ENCODE results near the gene ENO2.

The ENO2 gene

GRCh38 chr12:6899427-6899826 lies 15.0 kb upstream of the ENO2 start:
- no peaks in the 10 kb centered on the region for H4K20me1 ChIP-seq (ENCODE audit: insufficient read depth, low read length, poor library complexity, severe bottlenecking)
- no peaks in the 10 kb centered on the region; the same call in 1 of the 2 replicates for H3F3A ChIP-seq (ENCODE audit: low read depth)
- H3K27me3 ChIP-seq (ENCODE audit: insufficient read depth, low read length, poor library complexity, severe bottlenecking) = no peaks in the 10 kb centered on the region
- H3K4me2 ChIP-seq (ENCODE audit: low read depth, low read length, poor library complexity, severe bottlenecking) = no peak overlapping the region
- no peak overlapping the region for H2AFZ ChIP-seq (ENCODE audit: low read length)
- H3K36me3 ChIP-seq (ENCODE audit: insufficient read depth, low read length) = no peaks in the 10 kb centered on the region
- no peaks in the 10 kb centered on the region for H3K9me3 ChIP-seq (ENCODE audit: insufficient read depth, low read depth, low read length)
- H3K9ac ChIP-seq (ENCODE audit: low read depth, low read length, poor library complexity, severe bottlenecking) = no peak overlapping the region
- no peaks in the 10 kb centered on the region for H3K9me2 ChIP-seq (replicated peaks; ENCODE audit: low read depth, low read length)
- H3K4me1 ChIP-seq (ENCODE audit: insufficient read depth, low read length, poor library complexity, severe bottlenecking) = peaks cover 23% of the 10 kb centered on the region
- H3K79me2 ChIP-seq (ENCODE audit: insufficient read depth, low read length) = no peaks in the 10 kb centered on the region
- no peak overlapping the region for H3K4me3 ChIP-seq (ENCODE audit: low read length, poor library complexity, severe bottlenecking)
- no peak for TF ChIP-seq EZH2phosphoT487 (IDR thresholded peaks at IDR 0.05; ENCODE audit: borderline replicate concordance)
- no peak for TF ChIP-seq CTCF (conservative IDR thresholded peaks at IDR 0.05; ENCODE audit: low read length)

- Histone ChIP-seq H2AFZ (ENCODE audit: low read length) (no peak overlapping the region), H3K4me2 (ENCODE audit: low read depth, low read length, poor library complexity, severe bottlenecking) (peak overlapping the region; percentile 9), H3K9me3 (ENCODE audit: insufficient read depth, low read depth, low read length) (no peaks in the 10 kb centered on the region), H3K27me3 (ENCODE audit: insufficient read depth, low read length, poor library complexity, severe bottlenecking) (no peaks in the 10 kb centered on the region), H3K9ac (ENCODE audit: low read depth, low read length, poor library complexity, severe bottlenecking) (no peak overlapping the region), H3K4me3 (ENCODE audit: low read length, poor library complexity, severe bottlenecking) (no peak overlapping the region), H3K36me3 (ENCODE audit: insufficient read depth, low read length) (no peaks in the 10 kb centered on the region), H3K4me1 (ENCODE audit: insufficient read depth, low read length, poor library complexity, severe bottlenecking) (peaks cover 26% of the 10 kb centered on the region), H4K20me1 (ENCODE audit: insufficient read depth, low read length, poor library complexity, severe bottlenecking) (no peaks in the 10 kb centered on the region), H3K79me2 (ENCODE audit: insufficient read depth, low read length) (no peaks in the 10 kb centered on the region), H3F3A (ENCODE audit: low read depth) (no peaks in the 10 kb centered on the region; the same call in 1 of the 2 replicates), H3K9me2 (replicated peaks; ENCODE audit: low read depth, low read length) (no peaks in the 10 kb centered on the region)
- TF ChIP-seq EZH2phosphoT487 (IDR thresholded peaks at IDR 0.05; ENCODE audit: borderline replicate concordance) = no peak
- no peak for TF ChIP-seq CTCF (conservative IDR thresholded peaks at IDR 0.05; ENCODE audit: low read length)
These were observed 14.4 kb upstream of the ENO2 start for GRCh38 chr12:6899837-6900519.

- Histone ChIP-seq H3K9ac (ENCODE audit: low read depth, low read length, poor library complexity, severe bottlenecking) (no peak overlapping the region), H2AFZ (ENCODE audit: low read length) (no peak overlapping the region), H3K4me2 (ENCODE audit: low read depth, low read length, poor library complexity, severe bottlenecking) (no peak overlapping the region), H3F3A (ENCODE audit: low read depth) (no peaks in the 10 kb centered on the region; the same call in 1 of the 2 replicates), H3K9me3 (ENCODE audit: insufficient read depth, low read depth, low read length) (no peaks in the 10 kb centered on the region), H3K4me3 (ENCODE audit: low read length, poor library complexity, severe bottlenecking) (no peak overlapping the region), H3K27me3 (ENCODE audit: insufficient read depth, low read length, poor library complexity, severe bottlenecking) (no peaks in the 10 kb centered on the region), H3K9me2 (replicated peaks; ENCODE audit: low read depth, low read length) (no peaks in the 10 kb centered on the region), H3K4me1 (ENCODE audit: insufficient read depth, low read length, poor library complexity, severe bottlenecking) (peaks cover 32% of the 10 kb centered on the region), H3K36me3 (ENCODE audit: insufficient read depth, low read length) (no peaks in the 10 kb centered on the region), H4K20me1 (ENCODE audit: insufficient read depth, low read length, poor library complexity, severe bottlenecking) (no peaks in the 10 kb centered on the region), H3K79me2 (ENCODE audit: insufficient read depth, low read length) (no peaks in the 10 kb centered on the region)
- TF ChIP-seq CTCF (conservative IDR thresholded peaks at IDR 0.05; ENCODE audit: low read length) (no peak), EZH2phosphoT487 (IDR thresholded peaks at IDR 0.05; ENCODE audit: borderline replicate concordance) (no peak)
These were observed 11.9 kb upstream of the ENO2 start for GRCh38 chr12:6902448-6902847.
